Activated T-helper 17 cell treated with anti-CD3 and anti-CD28 coated beads, Interleukin-2, amount 50 U/mL, for 72 hours (primary cell): Measurements from ENCODE around the gene GLT6D1. TPM values are rescaled to one million over a fixed set of nuclear protein-coding genes. Genes with fewer than 3 reads are reported as not detected.

Experiments
- ATAC-seq: fragments of 150-1000 bp; cut with Tn5 transposase; replicated peaks from 2 replicates; pipeline ENCODE4 v1.10.0; 2021; ENCODE audit warnings: mild to moderate bottlenecking, moderate library complexity
- H3K27ac Mint-ChIP-seq: one replicate; pipeline ENCODE4 v1.8.0; 2022; ENCODE audit warnings: mixed read lengths
- H3K27me3 Mint-ChIP-seq: one replicate; pipeline ENCODE4 v1.8.0; 2022; ENCODE audit warnings: mixed read lengths
- H3K36me3 Mint-ChIP-seq: one replicate; pipeline ENCODE4 v1.8.0; 2022; ENCODE audit warnings: low read depth, mild to moderate bottlenecking, mixed read lengths
- H3K4me1 Mint-ChIP-seq: one replicate; pipeline ENCODE4 v1.8.0; 2022; ENCODE audit warnings: mixed read lengths
- H3K4me3 Mint-ChIP-seq: one replicate; pipeline ENCODE4 v1.8.0; 2022; ENCODE audit warnings: mild to moderate bottlenecking, mixed read lengths
- H3K9me3 Mint-ChIP-seq: one replicate; pipeline ENCODE4 v1.8.0; 2022; ENCODE audit warnings: mixed read lengths
- total RNA-seq, 2 donors: library from RNA; stranded (reverse); gene quantifications; one replicate each; pipeline ENCODE4 v1.2.3, GENCODE V29; 2022

Gene GLT6D1
- total RNA-seq, 2 donors from 2014 or later: not detected

GRCh38 chr9:135611142-135611874 is 28.0 kb downstream of the GLT6D1 start:
- Mint-ChIP-seq H3K36me3 (no peaks in the 10 kb centered on the region), H3K4me1 (no peaks in the 10 kb centered on the region), H3K27me3 (peaks cover 18% of the 10 kb centered on the region), H3K27ac (no peak overlapping the region), H3K4me3 (no peak overlapping the region), H3K9me3 (no peaks in the 10 kb centered on the region)
- no peak for ATAC-seq

GRCh38 chr9:135610290-135611141 is 28.8 kb downstream of the GLT6D1 start:
- ATAC-seq: no peak
- Mint-ChIP-seq H3K4me1 (no peaks in the 10 kb centered on the region), H3K27ac (no peak overlapping the region), H3K9me3 (no peaks in the 10 kb centered on the region), H3K4me3 (no peak overlapping the region), H3K36me3 (no peaks in the 10 kb centered on the region), H3K27me3 (peaks cover 18% of the 10 kb centered on the region)

GRCh38 chr9:135609366-135609955 is 29.9 kb downstream of the GLT6D1 start:
- no peaks in the 10 kb centered on the region for H3K36me3 Mint-ChIP-seq
- no peaks in the 10 kb centered on the region for H3K4me1 Mint-ChIP-seq
- H3K4me3 Mint-ChIP-seq: no peak overlapping the region
- H3K27me3 Mint-ChIP-seq: peaks cover 18% of the 10 kb centered on the region
- H3K9me3 Mint-ChIP-seq: no peaks in the 10 kb centered on the region
- no peak for ATAC-seq
- no peak overlapping the region for H3K27ac Mint-ChIP-seq

- Mint-ChIP-seq H3K4me1 (no peaks in the 10 kb centered on the region), H3K36me3 (no peaks in the 10 kb centered on the region), H3K9me3 (no peaks in the 10 kb centered on the region), H3K27ac (no peak overlapping the region), H3K27me3 (peaks cover 18% of the 10 kb centered on the region), H3K4me3 (no peak overlapping the region)
- no peak for ATAC-seq
Observed at GRCh38 chr9:135608999-135609317, 30.4 kb downstream of the GLT6D1 start.

GRCh38 chr9:135608294-135608998 is 30.9 kb downstream of the GLT6D1 start:
- H3K9me3 Mint-ChIP-seq: no peaks in the 10 kb centered on the region
- no peaks in the 10 kb centered on the region for H3K4me1 Mint-ChIP-seq
- ATAC-seq: no peak
- no peaks in the 10 kb centered on the region for H3K36me3 Mint-ChIP-seq
- no peak overlapping the region for H3K4me3 Mint-ChIP-seq
- H3K27ac Mint-ChIP-seq: no peak overlapping the region
- H3K27me3 Mint-ChIP-seq: peaks cover 18% of the 10 kb centered on the region

GRCh38 chr9:135607401-135608293 is 31.7 kb downstream of the GLT6D1 start:
- Mint-ChIP-seq H3K36me3 (no peaks in the 10 kb centered on the region), H3K9me3 (no peaks in the 10 kb centered on the region), H3K4me3 (no peak overlapping the region), H3K27ac (no peak overlapping the region), H3K4me1 (no peaks in the 10 kb centered on the region), H3K27me3 (peaks cover 18% of the 10 kb centered on the region)
- ATAC-seq: no peak

GRCh38 chr9:135606885-135607259 is 32.5 kb downstream of the GLT6D1 start:
- H3K36me3 Mint-ChIP-seq: no peaks in the 10 kb centered on the region
- H3K27me3 Mint-ChIP-seq: peaks cover 13% of the 10 kb centered on the region
- no peak overlapping the region for H3K27ac Mint-ChIP-seq
- no peaks in the 10 kb centered on the region for H3K4me1 Mint-ChIP-seq
- H3K9me3 Mint-ChIP-seq: no peaks in the 10 kb centered on the region
- ATAC-seq: no peak
- H3K4me3 Mint-ChIP-seq: no peak overlapping the region

- no peak for ATAC-seq
- Mint-ChIP-seq H3K36me3 (no peaks in the 10 kb centered on the region), H3K27ac (no peak overlapping the region), H3K4me3 (no peak overlapping the region), H3K27me3 (peaks cover 9% of the 10 kb centered on the region), H3K9me3 (no peaks in the 10 kb centered on the region), H3K4me1 (no peaks in the 10 kb centered on the region)
Observed at GRCh38 chr9:135605238-135605781, 34.0 kb downstream of the GLT6D1 start.

GRCh38 chr9:135604437-135605237 is 34.7 kb downstream of the GLT6D1 start:
- no peak for ATAC-seq
- peaks cover 6% of the 10 kb centered on the region for H3K27me3 Mint-ChIP-seq
- H3K4me3 Mint-ChIP-seq: no peak overlapping the region
- H3K27ac Mint-ChIP-seq: no peak overlapping the region
- no peaks in the 10 kb centered on the region for H3K9me3 Mint-ChIP-seq
- H3K4me1 Mint-ChIP-seq: no peaks in the 10 kb centered on the region
- H3K36me3 Mint-ChIP-seq: no peaks in the 10 kb centered on the region

GRCh38 chr9:135602789-135603481 is 36.4 kb downstream of the GLT6D1 start:
- peak; percentile 50 for ATAC-seq
- Mint-ChIP-seq H3K4me1 (no peaks in the 10 kb centered on the region), H3K36me3 (no peaks in the 10 kb centered on the region), H3K9me3 (no peaks in the 10 kb centered on the region), H3K4me3 (no peak overlapping the region), H3K27ac (no peak overlapping the region), H3K27me3 (peaks cover 10% of the 10 kb centered on the region)

- H3K36me3 Mint-ChIP-seq: no peaks in the 10 kb centered on the region
- no peak for ATAC-seq
- H3K9me3 Mint-ChIP-seq: no peaks in the 10 kb centered on the region
- H3K4me1 Mint-ChIP-seq: no peaks in the 10 kb centered on the region
- no peak overlapping the region for H3K4me3 Mint-ChIP-seq
- peaks cover 11% of the 10 kb centered on the region for H3K27me3 Mint-ChIP-seq
- H3K27ac Mint-ChIP-seq: no peak overlapping the region
Observed at GRCh38 chr9:135601988-135602387, 37.4 kb downstream of the GLT6D1 start.

- no peak overlapping the region for H3K4me3 Mint-ChIP-seq
- no peak for ATAC-seq
- no peaks in the 10 kb centered on the region for H3K9me3 Mint-ChIP-seq
- H3K27me3 Mint-ChIP-seq: peaks cover 17% of the 10 kb centered on the region
- no peak overlapping the region for H3K27ac Mint-ChIP-seq
- no peaks in the 10 kb centered on the region for H3K36me3 Mint-ChIP-seq
- no peaks in the 10 kb centered on the region for H3K4me1 Mint-ChIP-seq
Observed at GRCh38 chr9:135600296-135600817, 39.0 kb downstream of the GLT6D1 start.
